Erythroblast (primary cell): ENCODE results near the gene LPAR3.

Experiments
- GATA1 ChIP-seq: IDR thresholded peaks from 2 replicates; pipeline ENCODE4 v1.6.1; 2011; ENCODE audit warnings: low read depth, mild to moderate bottlenecking, control low read depth, low read length, moderate library complexity
- POLR2A ChIP-seq: IDR thresholded peaks from 2 replicates; pipeline ENCODE4 v1.6.1; 2011; ENCODE audit warnings: mild to moderate bottlenecking, low read length

- TF ChIP-seq POLR2A (no peak), GATA1 (no peak)
Measured at GRCh38 chr1:84856726-84857270, 36.2 kb downstream of the LPAR3 start.
